ENCODE results near the gene IFRD2.

GRCh38 chr3:50340147-50340447 lies 47.9 kb upstream of the IFRD2 start:
- TF ChIP-seq POLR2AphosphoS5 (IDR thresholded peaks at IDR 0.05) = no peak
- no peak for TF ChIP-seq CTCF (IDR thresholded peaks at IDR 0.05)

All from sigmoid colon (tissue), 4 donors.